ENCODE data around the gene RB1.
A peak's percentile ranks its signal among the peaks of the same experiment; 100 is the strongest.
"Not testable (repeated sequence)": the region's sequence is repeated elsewhere in the genome, so short reads cannot be mapped to it uniquely, and the experiment has no call there.

RB1 gene

GRCh38 chr13:48405875-48406274 is 102.3 kb downstream of the RB1 start:
- DNase-seq (ENCODE audit: low read depth, low spot score) = no peak

- no peak for DNase-seq (ENCODE audit: low read depth, low spot score)
Measured at GRCh38 chr13:48410199-48410598, 106.6 kb downstream of the RB1 start.

DNA sequence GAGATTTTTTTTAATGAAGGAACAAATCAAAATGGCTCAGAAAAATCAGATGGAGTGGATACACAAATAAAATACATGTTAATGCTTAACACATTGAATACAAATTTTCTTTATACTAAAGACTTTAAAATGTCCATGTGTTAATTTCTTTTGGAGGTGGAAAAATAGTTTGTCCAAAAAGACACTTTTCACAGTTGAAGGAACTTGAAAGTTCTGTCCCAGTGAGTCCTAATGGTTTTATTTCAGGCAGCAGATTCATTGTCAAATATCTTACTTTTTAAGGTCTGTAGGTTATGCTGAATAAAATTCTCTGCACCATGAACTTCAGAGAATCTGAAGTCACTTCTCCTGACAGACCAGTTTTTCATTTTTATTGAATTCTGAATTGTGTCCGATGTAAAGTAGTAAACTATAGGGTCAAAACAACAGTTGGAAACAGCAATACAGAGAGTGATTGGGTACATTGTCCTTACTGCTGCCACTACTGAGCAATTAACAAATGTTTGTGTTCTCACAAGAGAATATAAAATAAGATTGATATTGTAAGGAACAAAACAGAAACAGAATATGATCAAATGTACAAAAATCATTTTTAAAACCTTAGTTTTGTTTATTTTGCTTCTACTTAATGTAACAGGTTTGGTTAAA is 107.7 kb downstream of the RB1 start:
- DNase-seq (ENCODE audit: low read depth, low spot score) = peak; percentile 21

- peak; percentile 34 for DNase-seq (ENCODE audit: low read depth, low spot score)
Measured at GRCh38 chr13:48411841-48412531, 108.4 kb downstream of the RB1 start.

DNA sequence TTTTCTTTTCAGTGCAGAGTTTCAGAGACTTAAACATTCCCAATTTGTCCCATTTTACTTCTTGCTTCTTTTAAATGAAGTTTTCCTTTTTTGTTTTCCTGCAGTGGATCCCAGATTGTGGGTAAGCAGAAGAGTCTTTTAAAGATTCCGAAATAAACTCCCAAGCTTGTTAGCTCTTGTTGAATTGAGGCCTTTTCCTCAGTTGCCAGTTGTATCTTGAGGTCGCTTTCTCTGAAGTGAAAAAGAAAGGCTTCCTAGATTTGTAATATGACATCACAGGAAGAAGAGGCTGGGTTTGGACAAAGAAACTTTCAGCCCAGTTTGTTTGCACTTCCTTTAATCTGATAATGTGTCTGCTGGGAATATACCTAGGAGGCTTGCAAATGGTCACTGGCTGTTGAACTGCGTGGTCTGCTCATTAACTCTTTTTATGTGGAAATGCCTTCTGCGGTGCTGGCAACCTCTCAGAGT is 109.4 kb downstream of the RB1 start, which contains the start of gene LPAR6:
Gene LPAR6, minus strand, starts transcription at position 233 of the 471 bp plus-strand sequence. CDS start 690 bp downstream, outside the sequence.
- DNase-seq (ENCODE audit: low read depth, low spot score) = peak; percentile 57

DNA sequence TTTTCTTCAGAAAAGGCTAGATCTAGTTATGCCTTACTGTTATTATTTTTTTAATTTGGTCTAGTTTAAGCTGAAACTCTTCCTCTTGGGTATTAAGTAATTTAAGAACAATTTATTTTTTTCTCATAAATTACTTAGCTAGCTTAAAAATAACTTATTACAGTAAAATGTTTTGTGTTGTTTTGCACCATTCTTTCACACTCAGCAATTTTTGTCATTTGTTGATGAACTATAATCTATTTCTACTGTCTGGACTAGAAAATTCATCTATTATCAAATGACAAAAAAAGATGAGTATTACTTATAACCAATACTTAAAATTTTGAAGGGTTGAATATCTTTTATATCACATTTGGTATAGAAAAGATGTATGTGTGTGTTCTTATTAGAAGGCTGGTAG is 111.0 kb downstream of the RB1 start:
- DNase-seq (ENCODE audit: low read depth, low spot score) = no peak

GRCh38 chr13:48415516-48415915 is 112.0 kb downstream of the RB1 start:
- DNase-seq (ENCODE audit: low read depth, low spot score) = no peak

DNA sequence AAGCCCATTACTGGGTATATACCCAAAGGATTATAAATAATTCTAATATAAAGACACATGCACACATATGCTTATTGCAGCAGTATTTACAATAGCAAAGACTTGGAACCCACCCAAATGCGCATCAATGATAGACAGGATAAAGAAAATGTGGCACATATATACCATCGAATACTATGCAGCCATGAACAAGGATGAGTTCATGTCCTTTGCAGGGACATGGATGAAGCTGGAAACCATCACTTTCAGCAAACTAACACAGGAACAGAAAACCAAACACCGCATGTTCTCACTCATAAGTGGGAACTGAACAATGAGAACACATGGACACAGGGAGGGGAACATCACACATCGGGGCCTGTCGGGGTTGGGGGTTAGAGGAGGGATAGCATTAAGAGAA is 118.5 kb downstream of the RB1 start:
- not testable (repeated sequence) for DNase-seq (ENCODE audit: low read depth, low spot score)

DNA sequence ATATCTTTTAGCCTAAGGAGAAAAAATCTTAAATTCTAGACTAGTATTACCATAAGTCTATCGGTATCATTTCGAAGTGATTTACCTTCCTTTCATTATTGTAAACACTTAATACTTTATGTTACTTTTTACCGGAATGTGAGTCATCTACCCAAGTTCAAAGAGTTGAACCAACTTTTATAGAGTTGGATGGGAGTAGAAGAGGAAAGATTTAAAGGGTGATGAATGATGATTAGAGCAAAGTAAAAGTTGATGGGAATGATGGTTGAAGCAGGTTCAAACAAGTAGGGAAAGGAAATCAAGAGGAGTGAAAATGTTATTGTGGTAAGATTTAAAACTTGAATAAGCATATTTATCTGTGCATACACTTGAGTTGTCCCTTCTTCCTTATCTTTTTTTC is 120.7 kb downstream of the RB1 start:
- DNase-seq (ENCODE audit: low read depth, low spot score) = no peak

DNA sequence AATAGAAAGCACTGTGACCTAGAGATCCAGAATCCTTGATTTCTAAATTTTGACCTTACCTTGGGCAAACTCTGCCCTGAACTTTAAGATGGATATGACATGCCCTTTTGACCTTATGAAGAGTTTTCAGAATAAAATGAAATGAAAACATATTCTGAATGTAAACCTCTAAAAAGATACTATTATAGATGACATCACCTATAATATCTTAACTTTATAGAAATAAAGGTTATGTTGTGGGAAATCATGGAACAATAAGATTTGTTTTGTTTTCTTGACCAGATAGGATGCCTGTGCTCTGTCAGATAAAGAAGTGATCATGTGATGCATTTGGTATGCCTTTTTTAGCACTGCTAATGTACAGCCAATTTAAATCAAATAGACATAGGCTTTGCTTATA is 122.5 kb downstream of the RB1 start:
- DNase-seq (ENCODE audit: low read depth, low spot score) = no peak

DNA sequence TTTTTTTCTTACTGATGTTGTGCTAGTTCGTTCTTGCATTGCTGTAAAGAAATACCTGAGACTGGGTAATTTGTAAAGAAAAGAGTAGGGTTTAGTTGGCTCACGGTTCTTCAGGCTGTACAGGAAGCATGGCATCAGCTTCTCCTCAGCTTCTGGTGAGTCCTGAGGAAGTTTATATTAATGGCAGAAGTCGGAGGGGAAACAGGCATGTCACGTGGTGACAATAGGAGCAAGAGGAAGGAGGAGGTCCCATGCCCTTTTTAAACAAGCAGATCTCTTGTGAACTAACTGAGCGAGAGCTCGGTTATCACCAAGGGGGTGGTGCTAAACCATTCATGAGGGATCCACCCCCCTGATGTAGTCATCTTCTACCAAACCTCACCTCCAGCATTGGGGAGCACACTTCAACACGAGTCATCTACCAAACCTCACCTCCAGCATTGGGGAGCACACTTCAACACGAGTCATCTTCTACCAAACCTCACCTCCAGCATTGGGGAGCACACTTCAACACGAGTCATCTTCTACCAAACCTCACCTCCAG is 123.3 kb downstream of the RB1 start:
- DNase-seq (ENCODE audit: low read depth, low spot score) = not testable (repeated sequence)

- no peak for DNase-seq (ENCODE audit: low read depth, low spot score)
Measured at GRCh38 chr13:48429036-48429435, 125.5 kb downstream of the RB1 start.

- no peak for DNase-seq (ENCODE audit: low read depth, low spot score)
Measured at GRCh38 chr13:48429886-48430285, 126.3 kb downstream of the RB1 start.

DNA sequence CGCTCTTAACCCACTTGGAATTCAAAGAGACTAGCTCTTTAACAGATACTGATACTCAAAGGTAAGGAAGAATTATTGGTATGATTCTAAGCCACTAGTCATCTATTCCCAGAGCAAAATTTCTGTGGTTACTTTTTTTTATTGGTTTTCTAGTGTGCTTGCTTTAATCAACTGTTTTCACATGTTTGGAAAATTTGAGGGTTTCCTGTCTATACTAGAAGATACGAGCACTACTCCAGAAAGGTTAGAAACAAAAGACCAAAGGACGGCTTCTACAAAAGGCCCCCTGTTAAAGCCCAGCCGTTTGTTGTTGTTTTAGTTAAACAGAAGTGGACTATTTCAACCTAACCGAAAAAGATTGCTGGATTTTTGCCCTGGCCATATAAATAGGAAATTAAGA is 127.9 kb downstream of the RB1 start:
- DNase-seq (ENCODE audit: low read depth, low spot score) = peak; percentile 69

- DNase-seq (ENCODE audit: low read depth, low spot score) = peak; percentile 53
Measured at GRCh38 chr13:48431987-48432615, 128.6 kb downstream of the RB1 start.

- no peak for DNase-seq (ENCODE audit: low read depth, low spot score)
Measured at GRCh38 chr13:48434200-48434599, 130.6 kb downstream of the RB1 start.

DNA sequence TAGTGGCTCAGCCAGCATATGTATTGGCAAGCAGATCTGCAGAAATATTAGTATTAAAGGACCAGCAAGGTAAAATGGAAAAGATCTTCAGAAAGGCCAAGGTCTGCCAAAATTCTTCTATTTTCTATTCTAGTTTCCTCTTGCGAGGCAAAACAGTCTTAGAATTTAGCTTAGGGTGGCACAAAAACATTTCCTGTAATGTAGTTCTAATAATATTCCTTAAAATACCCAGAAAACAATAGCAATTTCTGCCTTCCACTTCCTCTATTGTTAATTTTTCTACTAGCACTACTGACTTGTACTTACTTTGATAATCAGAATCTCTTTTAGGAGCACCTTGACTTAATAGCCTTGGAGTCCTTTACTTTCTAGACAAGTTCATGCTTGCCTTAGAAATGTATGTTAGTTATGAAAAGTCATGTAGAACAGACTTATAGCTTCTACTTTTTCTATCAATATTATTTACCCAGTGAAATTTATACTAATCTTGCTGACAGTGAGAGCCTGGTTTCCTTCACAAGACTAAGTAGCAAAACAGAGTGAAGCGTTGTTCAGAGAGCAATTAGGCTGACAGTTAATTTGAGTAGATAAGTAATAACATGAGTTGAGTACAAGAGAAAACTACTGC is 133.2 kb downstream of the RB1 start:
- no peak for DNase-seq (ENCODE audit: low read depth, low spot score)

- peak; percentile 71 for DNase-seq (ENCODE audit: low read depth, low spot score)
Measured at GRCh38 chr13:48437371-48437770, 133.8 kb downstream of the RB1 start.

DNA sequence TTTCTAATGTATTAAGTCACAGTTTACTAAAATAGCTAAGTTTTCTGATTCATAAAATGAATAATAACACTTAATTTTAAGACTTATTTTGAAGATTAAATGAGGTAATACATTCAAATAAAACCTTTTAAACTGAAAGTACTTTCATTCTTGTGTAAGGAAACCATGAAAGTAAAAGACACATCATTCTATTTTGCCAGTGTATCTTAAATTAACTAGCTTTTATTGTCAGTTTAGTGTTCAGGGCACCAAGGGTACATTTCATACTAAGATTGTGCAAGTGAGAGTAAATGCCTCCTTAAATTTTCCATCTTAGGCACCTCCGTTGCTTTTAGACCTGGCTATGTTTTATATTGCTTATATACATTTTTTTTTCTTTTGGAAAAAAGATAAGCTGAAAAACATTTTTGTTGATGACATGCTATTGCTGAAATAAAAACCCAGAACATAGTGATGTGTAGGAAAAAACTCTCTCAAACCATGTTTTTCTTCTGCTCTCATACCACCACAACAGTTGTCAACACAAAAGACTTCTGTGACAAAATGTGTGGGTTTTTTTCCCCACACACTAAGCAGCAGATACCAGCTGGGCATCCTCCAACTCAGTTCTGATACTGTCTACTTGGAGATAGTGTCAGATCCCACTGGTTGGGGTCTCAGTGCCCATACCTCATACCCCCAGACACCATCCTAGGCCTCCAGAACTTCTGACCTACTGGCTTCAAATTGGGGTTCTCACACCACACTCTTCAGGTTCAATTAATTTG is 140.1 kb downstream of the RB1 start:
- DNase-seq (ENCODE audit: low read depth, low spot score) = no peak

DNA sequence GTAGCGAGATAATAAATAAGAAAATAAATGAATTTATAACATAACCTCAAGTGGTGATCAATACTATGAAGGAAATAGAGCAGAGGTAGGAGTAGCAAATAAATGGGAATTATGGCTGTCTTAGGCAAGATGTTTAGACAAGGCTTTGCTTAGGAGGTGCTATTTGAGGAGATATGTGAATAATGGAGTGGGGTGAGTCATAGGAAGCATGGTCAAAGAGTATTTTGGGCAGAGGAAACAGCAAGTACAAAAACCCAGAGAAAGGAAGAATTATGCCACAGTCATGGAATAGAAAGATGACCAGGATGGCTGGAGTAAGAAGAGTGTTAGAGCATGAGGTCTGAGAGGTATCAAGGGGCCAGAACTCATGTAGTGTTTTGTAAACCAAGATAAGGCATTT is 142.9 kb downstream of the RB1 start:
- peak; percentile 56 for DNase-seq (ENCODE audit: low read depth, low spot score)

DNA sequence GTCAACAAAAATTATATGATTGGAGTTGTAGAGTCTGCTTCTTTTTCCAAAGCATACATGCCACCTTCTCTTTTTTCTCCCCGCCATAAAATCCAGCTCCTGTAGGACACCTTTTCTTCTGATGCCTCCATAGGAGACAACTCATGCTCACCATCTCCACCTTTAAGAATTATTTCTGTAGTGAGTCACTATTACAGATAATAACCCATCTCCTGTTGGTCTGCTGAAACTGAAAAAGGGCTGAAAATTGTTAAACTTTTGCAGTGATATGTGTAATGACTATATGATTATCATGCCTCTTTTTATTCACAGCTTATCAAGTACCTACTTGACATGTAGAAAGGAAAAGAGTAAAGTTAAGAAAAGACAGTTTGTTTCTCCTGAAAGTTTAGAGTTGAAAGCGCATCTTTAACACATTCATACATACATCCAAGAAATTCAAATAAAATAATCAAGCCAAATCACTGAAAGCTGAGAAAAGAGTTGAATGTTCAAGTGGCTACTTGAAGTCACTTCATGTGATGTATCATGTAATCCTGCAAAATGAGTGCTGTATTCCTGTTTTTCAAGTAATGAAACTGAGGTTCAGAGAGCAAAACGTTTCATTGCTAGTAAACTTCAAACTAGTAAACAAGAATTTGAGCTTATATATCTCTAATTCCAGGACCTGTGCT is 144.9 kb downstream of the RB1 start:
- DNase-seq (ENCODE audit: low read depth, low spot score) = no peak
